Progenitor cell of endocrine pancreas (in vitro differentiated cells): Measurements from ENCODE around the gene ASB13. TPM values are rescaled to one million over a fixed set of nuclear protein-coding genes. Genes with fewer than 3 reads are reported as not detected.

ENCODE experiments used
- DNase-seq: peaks from one replicate; pipeline ENCODE4 v3.0.0; 2021; ENCODE audit warnings: low spot score; ENCODE audit not compliant: unreplicated experiment
- H3K27ac Mint-ChIP-seq: 2 replicates; pipeline ENCODE4 v1.8.0; 2021; ENCODE audit warnings: mild to moderate bottlenecking, moderate library complexity, mixed read lengths
- H3K27me3 Mint-ChIP-seq: 2 replicates; pipeline ENCODE4 v1.8.0; 2021; ENCODE audit warnings: mixed read lengths
- H3K36me3 Mint-ChIP-seq: 2 replicates; pipeline ENCODE4 v1.8.0; 2022; ENCODE audit warnings: mixed read lengths; ENCODE audit not compliant: insufficient read depth
- H3K4me1 Mint-ChIP-seq: 2 replicates; pipeline ENCODE4 v1.8.0; 2021; ENCODE audit warnings: low read depth, mixed read lengths
- H3K4me3 Mint-ChIP-seq: 2 replicates; pipeline ENCODE4 v1.8.0; 2021; ENCODE audit warnings: low read depth, mild to moderate bottlenecking, moderate library complexity, mixed read lengths
- H3K9me3 Mint-ChIP-seq: 2 replicates; pipeline ENCODE4 v1.8.0; 2021; ENCODE audit warnings: low read depth, mixed read lengths
- total RNA-seq: library from RNA; stranded (reverse); gene quantifications from 2 replicates; pipeline ENCODE4 v1.2.1, GENCODE V29; 2021
- TF ChIP-seq, protein P1 (sequence below): fragments of 200-600 bp; sonication (generic); IDR thresholded peaks from one replicate; pipeline ENCODE4 v1.5.0; 2021; ENCODE audit warnings: antibody characterized with exemption, mild to moderate bottlenecking; ENCODE audit not compliant: unreplicated experiment

Gene ASB13
- total RNA-seq, 1 donor from 2014 or later: 11.1 TPM

DNA sequence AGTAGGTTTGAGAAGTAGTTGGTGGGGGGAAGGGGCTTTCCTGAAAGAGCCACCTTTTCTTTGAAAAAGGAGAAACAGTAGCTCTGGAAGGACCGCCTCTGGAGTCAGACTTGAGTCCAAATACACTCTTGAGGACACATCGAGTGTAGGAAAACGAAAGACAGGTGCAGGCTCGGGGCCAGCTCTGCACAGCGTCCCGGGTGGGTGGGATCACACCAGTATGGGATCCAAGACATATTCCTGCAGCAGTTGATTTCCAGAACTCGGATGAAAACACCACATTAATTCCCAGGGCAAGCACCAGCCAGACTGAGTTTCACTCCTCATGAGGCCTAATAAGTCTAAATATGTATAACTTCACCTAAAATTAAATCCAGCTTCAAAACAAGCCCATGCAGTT is 61.4 kb downstream of the ASB13 start:
- no peak overlapping the region for H3K4me3 Mint-ChIP-seq
- no peaks in the 10 kb centered on the region for H3K36me3 Mint-ChIP-seq
- no peaks in the 10 kb centered on the region for H3K9me3 Mint-ChIP-seq
- peaks cover 4% of the 10 kb centered on the region for H3K4me1 Mint-ChIP-seq
- no peak for DNase-seq
- TF ChIP-seq, protein P1, sequence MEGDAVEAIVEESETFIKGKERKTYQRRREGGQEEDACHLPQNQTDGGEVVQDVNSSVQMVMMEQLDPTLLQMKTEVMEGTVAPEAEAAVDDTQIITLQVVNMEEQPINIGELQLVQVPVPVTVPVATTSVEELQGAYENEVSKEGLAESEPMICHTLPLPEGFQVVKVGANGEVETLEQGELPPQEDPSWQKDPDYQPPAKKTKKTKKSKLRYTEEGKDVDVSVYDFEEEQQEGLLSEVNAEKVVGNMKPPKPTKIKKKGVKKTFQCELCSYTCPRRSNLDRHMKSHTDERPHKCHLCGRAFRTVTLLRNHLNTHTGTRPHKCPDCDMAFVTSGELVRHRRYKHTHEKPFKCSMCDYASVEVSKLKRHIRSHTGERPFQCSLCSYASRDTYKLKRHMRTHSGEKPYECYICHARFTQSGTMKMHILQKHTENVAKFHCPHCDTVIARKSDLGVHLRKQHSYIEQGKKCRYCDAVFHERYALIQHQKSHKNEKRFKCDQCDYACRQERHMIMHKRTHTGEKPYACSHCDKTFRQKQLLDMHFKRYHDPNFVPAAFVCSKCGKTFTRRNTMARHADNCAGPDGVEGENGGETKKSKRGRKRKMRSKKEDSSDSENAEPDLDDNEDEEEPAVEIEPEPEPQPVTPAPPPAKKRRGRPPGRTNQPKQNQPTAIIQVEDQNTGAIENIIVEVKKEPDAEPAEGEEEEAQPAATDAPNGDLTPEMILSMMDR: no peak
- peaks cover 2% of the 10 kb centered on the region for H3K27me3 Mint-ChIP-seq
- H3K27ac Mint-ChIP-seq: no peak overlapping the region

DNA sequence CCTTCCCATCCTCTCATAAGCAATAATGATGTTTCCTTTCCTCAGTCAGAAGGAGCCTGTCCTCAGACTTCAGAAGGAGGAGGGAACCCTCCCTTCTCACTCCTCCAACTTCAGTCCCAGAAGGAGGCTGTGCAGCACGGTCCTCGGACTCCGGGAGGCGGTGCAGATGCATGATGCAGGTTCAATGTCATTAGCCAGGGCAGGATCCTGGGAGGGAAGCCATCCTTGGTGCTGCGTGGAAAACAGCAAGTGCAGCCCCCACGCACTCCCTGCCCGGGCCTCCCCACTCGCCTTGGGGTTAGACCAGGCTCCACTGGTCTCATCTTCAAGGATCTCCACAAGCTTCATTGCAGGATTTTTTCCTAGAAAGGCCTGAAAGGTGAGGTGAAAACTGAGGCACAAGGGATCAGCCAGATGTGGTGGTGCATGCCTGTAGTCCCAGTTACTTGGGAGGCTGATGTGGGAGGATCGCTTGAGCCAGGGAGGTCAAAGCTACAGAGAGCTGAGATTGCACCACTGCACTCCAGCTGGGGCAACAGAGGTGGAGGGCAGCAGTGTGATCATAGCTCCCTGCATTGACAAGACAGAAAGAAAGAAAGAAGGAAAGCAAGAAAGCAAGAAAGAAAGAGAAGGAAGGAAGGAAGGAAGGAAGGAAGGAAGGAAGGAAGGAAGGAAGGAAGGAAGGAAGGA is 62.0 kb downstream of the ASB13 start:
- TF ChIP-seq, protein P1: no peak
- H3K4me3 Mint-ChIP-seq: no peak overlapping the region
- DNase-seq: no peak
- peaks cover 2% of the 10 kb centered on the region for H3K4me1 Mint-ChIP-seq
- no peaks in the 10 kb centered on the region for H3K9me3 Mint-ChIP-seq
- peaks cover 2% of the 10 kb centered on the region for H3K27me3 Mint-ChIP-seq
- H3K27ac Mint-ChIP-seq: no peak overlapping the region
- no peaks in the 10 kb centered on the region for H3K36me3 Mint-ChIP-seq

GRCh38 chr10:5603848-5604170 is 62.6 kb downstream of the ASB13 start:
- Mint-ChIP-seq H3K36me3 (no peaks in the 10 kb centered on the region), H3K4me3 (no peak overlapping the region), H3K4me1 (peaks cover 2% of the 10 kb centered on the region), H3K27me3 (peaks cover 2% of the 10 kb centered on the region), H3K27ac (no peak overlapping the region), H3K9me3 (no peaks in the 10 kb centered on the region)
- DNase-seq: no peak
- TF ChIP-seq, protein P1: no peak

GRCh38 chr10:5603091-5603847 is 63.1 kb downstream of the ASB13 start:
- DNase-seq: no peak
- Mint-ChIP-seq H3K4me3 (no peak overlapping the region), H3K27me3 (peaks cover 5% of the 10 kb centered on the region), H3K4me1 (no peaks in the 10 kb centered on the region), H3K36me3 (no peaks in the 10 kb centered on the region), H3K27ac (no peak overlapping the region), H3K9me3 (no peaks in the 10 kb centered on the region)
- TF ChIP-seq, protein P1: no peak

DNA sequence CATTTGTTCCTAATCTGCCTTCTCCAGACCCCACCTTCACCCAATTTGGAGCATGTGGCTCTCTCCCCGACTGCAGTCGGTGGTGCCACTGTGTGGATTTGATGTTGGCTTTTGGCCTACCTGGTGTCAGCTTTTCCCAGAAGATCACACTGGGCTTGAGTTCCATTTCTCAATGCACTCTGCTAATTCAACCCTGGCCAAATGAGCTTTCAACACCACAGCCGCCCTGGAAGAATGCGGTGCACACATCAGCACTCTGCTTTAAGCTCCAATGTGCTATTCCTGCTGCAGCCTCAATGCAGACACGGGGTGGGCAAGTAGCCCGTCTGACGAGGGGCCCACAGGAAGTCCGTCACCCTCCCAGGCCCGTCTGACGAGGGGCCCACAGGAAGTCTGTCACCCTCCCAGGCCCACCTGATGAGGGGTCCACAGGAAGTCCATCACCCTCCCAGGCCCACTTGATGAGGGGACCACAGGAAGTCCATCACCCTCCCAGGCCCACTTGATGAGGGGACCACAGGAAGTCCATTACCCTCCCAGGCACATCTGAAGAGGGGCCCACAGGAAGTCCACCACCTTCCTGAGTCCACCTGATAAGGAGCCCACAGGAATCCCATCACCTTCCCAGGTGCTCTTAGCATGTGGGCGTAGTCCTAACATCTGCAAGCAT is 64.4 kb downstream of the ASB13 start:
- Mint-ChIP-seq H3K4me3 (no peak overlapping the region), H3K4me1 (no peaks in the 10 kb centered on the region), H3K9me3 (no peaks in the 10 kb centered on the region)

More for the DNA sequence above, 64.4 kb downstream of the ASB13 start:
- Mint-ChIP-seq H3K27ac (no peak overlapping the region), H3K27me3 (peaks cover 12% of the 10 kb centered on the region), H3K36me3 (no peaks in the 10 kb centered on the region)
- TF ChIP-seq, protein P1: no peak
- DNase-seq: no peak
